GM12878 (cell line): ENCODE data around the gene IL4. TPM values are rescaled to one million over a fixed set of nuclear protein-coding genes. Genes with fewer than 3 reads are reported as not detected.

Experiments
- ATAC-seq: fragments of 200-7000 bp; cut with Tn5 transposase; 3 replicates; pipeline ENCODE4 v1.9.1; 2020; ENCODE audit warnings: mild to moderate bottlenecking, moderate library complexity
- BruUV-seq: library from RNA; stranded (reverse); fragments of 400-500 nt; replicated peaks from 2 replicates; lab custom pipeline; 2021; lab: Mats Ljungman, UMichigan
- CTCF ChIA-PET: fragments of 300-600 bp; sonication (Branson Sonifier 250); formaldehyde crosslinking; extraction: SDS; loops from one replicate; lab custom pipeline; 2021; ENCODE audit warnings: inconsistent platforms; lab: Yijun Ruan, JAX
- POLR2A ChIA-PET: fragments of 350-600 bp; formaldehyde crosslinking; extraction: SDS; loops from one replicate; lab custom pipeline; 2021; ENCODE audit warnings: inconsistent platforms; lab: Charles Lee
- RAD21 ChIA-PET: fragments of 300-600 bp; sonication (Branson Sonifier 250); formaldehyde crosslinking; loops from one replicate; lab custom pipeline; 2023; ENCODE audit warnings: antibody characterized with exemption; ENCODE audit not compliant: unreplicated experiment; lab: Charles Lee
- SMC1A ChIA-PET: fragments of 300-600 bp; sonication (Branson Sonifier 250); formaldehyde crosslinking; loops from one replicate; lab custom pipeline; 2023; ENCODE audit not compliant: unreplicated experiment, uncharacterized antibody; lab: Charles Lee
- DNase-seq: peaks from one replicate; pipeline ENCODE4 v3.0.0-alpha.2; 2011; ENCODE audit warnings: low read depth, low spot score
- FAIRE-seq: peaks from 3 replicates; lab custom pipeline; 2011; peaks lifted over from hg19 to GRCh38; lab: Jason Lieb, UNC
- H2AFZ ChIP-seq: 2 replicates; pipeline ENCODE4 v1.6.0; 2011; ENCODE audit warnings: low read depth, low read length, control low read depth; ENCODE audit not compliant: control insufficient read depth
- H3K27ac ChIP-seq: 2 replicates; pipeline ENCODE4 v1.5.1; 2011; ENCODE audit warnings: control low read depth; ENCODE audit not compliant: control insufficient read depth, insufficient read depth
- H3K27me3 ChIP-seq, 2 experiments: replicated peaks in 1 of 2; 2 replicates each; pipeline versions ENCODE4 v1.6.0 to v1.6.1; 2011; ENCODE audit warnings: low read length in 1 of 2; ENCODE audit not compliant: control insufficient read depth in 2 of 2, insufficient read depth in 2 of 2
- H3K36me3 ChIP-seq, 2 experiments: 2 replicates each; pipeline ENCODE4 v1.5.1; 2011; ENCODE audit warnings: low read length in 1 of 2; ENCODE audit not compliant: control insufficient read depth in 2 of 2, insufficient read depth in 2 of 2
- H3K4me1 ChIP-seq: 2 replicates; pipeline ENCODE4 v1.6.1; 2011; ENCODE audit warnings: mild to moderate bottlenecking, low read length, moderate library complexity, mixed read lengths; ENCODE audit not compliant: control insufficient read depth, insufficient read depth
- H3K4me2 ChIP-seq: 2 replicates; pipeline ENCODE4 v1.6.0; 2011; ENCODE audit warnings: control low read depth; ENCODE audit not compliant: control insufficient read depth, insufficient read depth
- H3K4me3 ChIP-seq: fragments of 200-600 bp; sonication (generic); 2 replicates; pipeline ENCODE4 v1.5.1; 2016
- H3K79me2 ChIP-seq: 2 replicates; pipeline ENCODE4 v1.6.0; 2011; ENCODE audit warnings: low read length; ENCODE audit not compliant: control insufficient read depth, insufficient read depth
- H3K9ac ChIP-seq: 2 replicates; pipeline ENCODE4 v1.8.0; 2011; ENCODE audit warnings: low read length, control low read depth, mixed read lengths; ENCODE audit not compliant: control insufficient read depth, insufficient read depth
- H3K9me3 ChIP-seq: replicated peaks from 3 replicates; pipeline ENCODE4 v1.5.1; 2011; ENCODE audit warnings: mild to moderate bottlenecking, low read length; ENCODE audit not compliant: control insufficient read depth, insufficient read depth
- H4K20me1 ChIP-seq: 2 replicates; pipeline ENCODE4 v1.6.0; 2011; ENCODE audit not compliant: control insufficient read depth, insufficient read depth
- ATF7 ChIP-seq: fragments of 450-650 bp; IDR thresholded peaks from 2 replicates; pipeline ENCODE4 v1.6.1; 2016; ENCODE audit warnings: low read depth, mild to moderate bottlenecking
- BMI1 ChIP-seq: fragments of 450-650 bp; IDR thresholded peaks from 2 replicates; pipeline ENCODE4 v1.6.1; 2016; ENCODE audit warnings: mild to moderate bottlenecking, moderate library complexity, borderline replicate concordance
- LARP7 ChIP-seq: fragments of 450-650 bp; IDR thresholded peaks from 2 replicates; pipeline ENCODE4 v1.6.1; 2017; ENCODE audit warnings: mild to moderate bottlenecking
- MTA3 ChIP-seq: IDR thresholded peaks from 2 replicates; pipeline ENCODE4 v1.6.1; 2012; ENCODE audit warnings: low read length, inconsistent platforms, borderline replicate concordance
- NFIC ChIP-seq: IDR thresholded peaks from 2 replicates; pipeline ENCODE4 v1.6.1; 2012; ENCODE audit warnings: low read depth, mild to moderate bottlenecking, inconsistent platforms, low read length, moderate library complexity
- RCOR1 ChIP-seq: conservative IDR thresholded peaks from 2 replicates; pipeline ENCODE4 v1.6.1; 2012; ENCODE audit warnings: low read depth, low read length, improper control_type of control experiment
- RELA ChIP-seq: fragments of 450-650 bp; IDR thresholded peaks from 2 replicates; pipeline ENCODE4 v1.8.0; 2014; ENCODE audit warnings: borderline replicate concordance; ENCODE audit not compliant: partially characterized antibody
- STAT3 ChIP-seq: IDR thresholded peaks from 2 replicates; pipeline ENCODE4 v1.6.1; 2011; ENCODE audit warnings: low read depth, low read length, improper control_type of control experiment
- ZZZ3 ChIP-seq: IDR thresholded peaks from 2 replicates; pipeline ENCODE4 v1.6.1; 2011; ENCODE audit warnings: low read depth; ENCODE audit not compliant: control insufficient read depth, insufficient read length
- WGBS: methylation state at CpG from one replicate; pipeline ENCODE4 v1.1.6; 2016; ENCODE audit warnings: low lambda C conversion rate; ENCODE audit not compliant: insufficient replicate concordance, insufficient coverage; ENCODE audit errors: missing lambda C conversion rate; 5-methylcytosine and 5-hydroxymethylcytosine counted together
- in situ Hi-C: fragments of 300-500 bp; cut with MboI; formaldehyde crosslinking; loops from 9 replicates; pipeline ENCODE4 v1.14.3; 2018; ENCODE audit warnings: mixed read lengths
- intact Hi-C: fragments of 100-400 bp; cut with micrococcal nuclease; formaldehyde crosslinking; loops from one replicate; pipeline ENCODE4 v1.14.2; 2022; ENCODE audit not compliant: unreplicated experiment
- polyA plus RNA-seq, 11 experiments: library from polyadenylated mRNA; depleted of rRNA in 4 of 11; unstranded in 6 of 11; stranded (reverse) in 5 of 11; fragments of >200 nt; fragmentation: Nextera tagmentation in 4 of 11; fragmentation: Illumina TruSeq in 1 of 11; extraction: Ambion mirVana in 4 of 11; extraction: Trizol in 1 of 11; gene quantifications; 1 replicate in 1 of 11; 2 replicates in 10 of 11; pipeline versions ENCODE4 v1.2.1 to v1.2.3, GENCODE V29; 2011 to 2016; ENCODE audit warnings: inconsistent platforms in 2 of 11, missing spikeins in 2 of 11, low read depth in 1 of 11
- total RNA-seq, 4 experiments: library from RNA; depleted of rRNA in 3 of 4; stranded (reverse); fragments of >200 nt in 3 of 4; fragmentation: Illumina TruSeq in 1 of 4; extraction: Trizol in 1 of 4; gene quantifications; 2 replicates each; pipeline versions ENCODE4 v1.2.1 to v1.2.3, GENCODE V29; 2013 to 2021
- TF ChIP-seq, protein P1 (sequence below): IDR thresholded peaks from 2 replicates; pipeline ENCODE4 v1.6.1; 2012; ENCODE audit warnings: improper control_type of control experiment, low read depth, low read length; ENCODE audit not compliant: insufficient replicate concordance
- TF ChIP-seq, protein P2 (sequence below): IDR thresholded peaks from 2 replicates; pipeline ENCODE4 v1.6.1; 2012; ENCODE audit warnings: low read length, inconsistent platforms
- TF ChIP-seq, protein P3 (sequence below): fragments of 450-650 bp; IDR thresholded peaks from 2 replicates; pipeline ENCODE4 v1.6.1; 2017; ENCODE audit warnings: antibody characterized with exemption, mild to moderate bottlenecking, moderate library complexity

The IL4 gene
- total and polyA plus RNA-seq, 10 of the 15 experiments (the other 5 are each of a cell fraction or from before 2014, with no cell fraction given) = 0.20 to 0.80 (median 0.50) TPM; not detected in 7

DNA sequence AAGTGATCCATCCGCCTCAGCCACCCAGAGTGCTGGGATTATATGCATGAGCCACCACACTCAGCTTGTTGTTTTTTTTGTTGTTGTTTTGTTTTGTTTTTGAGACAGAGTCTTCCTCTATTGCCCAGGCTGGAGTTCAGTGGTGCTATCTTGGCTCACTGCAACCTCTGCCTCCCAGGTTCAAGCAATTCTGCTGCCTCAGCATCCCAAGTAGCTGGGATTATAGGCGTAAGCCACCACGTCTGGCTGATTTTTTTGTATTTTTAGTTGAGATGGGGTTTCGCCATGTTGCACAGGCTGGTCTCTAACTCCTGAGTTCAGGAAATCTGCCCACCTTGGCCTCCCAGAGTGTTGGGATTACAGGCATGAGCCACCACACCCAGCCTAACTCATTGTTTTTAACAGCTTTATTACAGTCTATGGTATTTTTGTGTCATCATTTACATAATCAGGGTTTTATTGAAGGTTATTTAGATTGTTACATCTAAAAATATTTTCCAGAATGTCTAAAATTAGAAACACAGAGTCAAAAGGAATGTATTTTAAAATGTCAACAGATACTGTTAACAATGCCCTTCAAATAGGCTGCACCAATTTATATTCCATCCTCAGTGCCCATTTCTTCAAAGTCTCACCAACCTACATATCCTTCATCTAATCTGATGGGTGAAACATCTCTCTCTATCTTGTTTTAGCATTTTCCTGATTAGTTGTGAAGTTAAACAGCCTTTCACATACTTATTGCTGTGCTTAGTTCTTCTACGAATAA, 44.9 kb downstream of the IL4 start:
- Histone ChIP-seq H2AFZ (no peak overlapping the region), H3K4me1 (no peaks in the 10 kb centered on the region), H3K9ac (no peak overlapping the region), H3K27ac (no peak overlapping the region), H3K36me3 (peaks cover 0 to 3% of the 10 kb centered on the region in 2 experiments; a peak in 2 of 4 replicates)
- ATAC-seq = no peak; the same call in 2 of the 3 replicates
- in situ Hi-C loops (no loop called here), intact Hi-C loops (no loop called here)
- RAD21 ChIA-PET = interaction anchor here (1.2 to 1.4 kb wide), 3 partner anchors 8 to 101 kb away, joined by 3 to 5 read pairs (median 4); no protein-coding TSS in a partner anchor
- CTCF ChIA-PET = interaction anchor here (0.7 to 1.9 kb wide), 3 partner anchors 9 to 19 kb away, joined by 3 to 6 read pairs (median 6); no protein-coding TSS in a partner anchor
- TF ChIP-seq MTA3 = no peak
- TF ChIP-seq NFIC = no peak
- TF ChIP-seq, protein P1, sequence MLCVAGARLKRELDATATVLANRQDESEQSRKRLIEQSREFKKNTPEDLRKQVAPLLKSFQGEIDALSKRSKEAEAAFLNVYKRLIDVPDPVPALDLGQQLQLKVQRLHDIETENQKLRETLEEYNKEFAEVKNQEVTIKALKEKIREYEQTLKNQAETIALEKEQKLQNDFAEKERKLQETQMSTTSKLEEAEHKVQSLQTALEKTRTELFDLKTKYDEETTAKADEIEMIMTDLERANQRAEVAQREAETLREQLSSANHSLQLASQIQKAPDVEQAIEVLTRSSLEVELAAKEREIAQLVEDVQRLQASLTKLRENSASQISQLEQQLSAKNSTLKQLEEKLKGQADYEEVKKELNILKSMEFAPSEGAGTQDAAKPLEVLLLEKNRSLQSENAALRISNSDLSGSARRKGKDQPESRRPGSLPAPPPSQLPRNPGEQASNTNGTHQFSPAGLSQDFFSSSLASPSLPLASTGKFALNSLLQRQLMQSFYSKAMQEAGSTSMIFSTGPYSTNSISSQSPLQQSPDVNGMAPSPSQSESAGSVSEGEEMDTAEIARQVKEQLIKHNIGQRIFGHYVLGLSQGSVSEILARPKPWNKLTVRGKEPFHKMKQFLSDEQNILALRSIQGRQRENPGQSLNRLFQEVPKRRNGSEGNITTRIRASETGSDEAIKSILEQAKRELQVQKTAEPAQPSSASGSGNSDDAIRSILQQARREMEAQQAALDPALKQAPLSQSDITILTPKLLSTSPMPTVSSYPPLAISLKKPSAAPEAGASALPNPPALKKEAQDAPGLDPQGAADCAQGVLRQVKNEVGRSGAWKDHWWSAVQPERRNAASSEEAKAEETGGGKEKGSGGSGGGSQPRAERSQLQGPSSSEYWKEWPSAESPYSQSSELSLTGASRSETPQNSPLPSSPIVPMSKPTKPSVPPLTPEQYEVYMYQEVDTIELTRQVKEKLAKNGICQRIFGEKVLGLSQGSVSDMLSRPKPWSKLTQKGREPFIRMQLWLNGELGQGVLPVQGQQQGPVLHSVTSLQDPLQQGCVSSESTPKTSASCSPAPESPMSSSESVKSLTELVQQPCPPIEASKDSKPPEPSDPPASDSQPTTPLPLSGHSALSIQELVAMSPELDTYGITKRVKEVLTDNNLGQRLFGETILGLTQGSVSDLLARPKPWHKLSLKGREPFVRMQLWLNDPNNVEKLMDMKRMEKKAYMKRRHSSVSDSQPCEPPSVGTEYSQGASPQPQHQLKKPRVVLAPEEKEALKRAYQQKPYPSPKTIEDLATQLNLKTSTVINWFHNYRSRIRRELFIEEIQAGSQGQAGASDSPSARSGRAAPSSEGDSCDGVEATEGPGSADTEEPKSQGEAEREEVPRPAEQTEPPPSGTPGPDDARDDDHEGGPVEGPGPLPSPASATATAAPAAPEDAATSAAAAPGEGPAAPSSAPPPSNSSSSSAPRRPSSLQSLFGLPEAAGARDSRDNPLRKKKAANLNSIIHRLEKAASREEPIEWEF = no peak
- no peak for TF ChIP-seq RCOR1
- TF ChIP-seq, protein P2, sequence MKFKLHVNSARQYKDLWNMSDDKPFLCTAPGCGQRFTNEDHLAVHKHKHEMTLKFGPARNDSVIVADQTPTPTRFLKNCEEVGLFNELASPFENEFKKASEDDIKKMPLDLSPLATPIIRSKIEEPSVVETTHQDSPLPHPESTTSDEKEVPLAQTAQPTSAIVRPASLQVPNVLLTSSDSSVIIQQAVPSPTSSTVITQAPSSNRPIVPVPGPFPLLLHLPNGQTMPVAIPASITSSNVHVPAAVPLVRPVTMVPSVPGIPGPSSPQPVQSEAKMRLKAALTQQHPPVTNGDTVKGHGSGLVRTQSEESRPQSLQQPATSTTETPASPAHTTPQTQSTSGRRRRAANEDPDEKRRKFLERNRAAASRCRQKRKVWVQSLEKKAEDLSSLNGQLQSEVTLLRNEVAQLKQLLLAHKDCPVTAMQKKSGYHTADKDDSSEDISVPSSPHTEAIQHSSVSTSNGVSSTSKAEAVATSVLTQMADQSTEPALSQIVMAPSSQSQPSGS = no peak
- TF ChIP-seq, protein P3, sequence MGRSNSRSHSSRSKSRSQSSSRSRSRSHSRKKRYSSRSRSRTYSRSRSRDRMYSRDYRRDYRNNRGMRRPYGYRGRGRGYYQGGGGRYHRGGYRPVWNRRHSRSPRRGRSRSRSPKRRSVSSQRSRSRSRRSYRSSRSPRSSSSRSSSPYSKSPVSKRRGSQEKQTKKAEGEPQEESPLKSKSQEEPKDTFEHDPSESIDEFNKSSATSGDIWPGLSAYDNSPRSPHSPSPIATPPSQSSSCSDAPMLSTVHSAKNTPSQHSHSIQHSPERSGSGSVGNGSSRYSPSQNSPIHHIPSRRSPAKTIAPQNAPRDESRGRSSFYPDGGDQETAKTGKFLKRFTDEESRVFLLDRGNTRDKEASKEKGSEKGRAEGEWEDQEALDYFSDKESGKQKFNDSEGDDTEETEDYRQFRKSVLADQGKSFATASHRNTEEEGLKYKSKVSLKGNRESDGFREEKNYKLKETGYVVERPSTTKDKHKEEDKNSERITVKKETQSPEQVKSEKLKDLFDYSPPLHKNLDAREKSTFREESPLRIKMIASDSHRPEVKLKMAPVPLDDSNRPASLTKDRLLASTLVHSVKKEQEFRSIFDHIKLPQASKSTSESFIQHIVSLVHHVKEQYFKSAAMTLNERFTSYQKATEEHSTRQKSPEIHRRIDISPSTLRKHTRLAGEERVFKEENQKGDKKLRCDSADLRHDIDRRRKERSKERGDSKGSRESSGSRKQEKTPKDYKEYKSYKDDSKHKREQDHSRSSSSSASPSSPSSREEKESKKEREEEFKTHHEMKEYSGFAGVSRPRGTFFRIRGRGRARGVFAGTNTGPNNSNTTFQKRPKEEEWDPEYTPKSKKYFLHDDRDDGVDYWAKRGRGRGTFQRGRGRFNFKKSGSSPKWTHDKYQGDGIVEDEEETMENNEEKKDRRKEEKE = no peak
- no peak for TF ChIP-seq BMI1
- TF ChIP-seq ZZZ3 = no peak
- TF ChIP-seq LARP7 = no peak
- TF ChIP-seq RELA = no peak
- no peak for TF ChIP-seq ATF7
- no peak for TF ChIP-seq STAT3
- TF ChIP-seq, all 136 proteins: peak for 0
- Histone ChIP-seq H3K4me3 (no peak overlapping the region), H4K20me1 (no peaks in the 10 kb centered on the region), H3K79me2 (no peaks in the 10 kb centered on the region), H3K27me3 (no peaks in the 10 kb centered on the region), H3K9me3 (no peaks in the 10 kb centered on the region), H3K4me2 (no peak overlapping the region)
- 99% methylated on average over 5 of the region's 5 CpGs for whole genome bisulfite sequencing
- no peak for DNase-seq
- FAIRE-seq = no peak
- TSS peak; percentile 3 for BruUV-seq
- SMC1A ChIA-PET = interaction anchor here (1.0 to 4.5 kb wide), 10 partner anchors 8 to 101 kb away, joined by 3 to 33 read pairs (median 4); partner anchors contain the start of gene IL4
- POLR2A ChIA-PET = interaction anchor here (0.6 to 1.8 kb wide), 3 partner anchors 15 to 70 kb away, joined by 3 to 12 read pairs (median 4); no protein-coding TSS in a partner anchor
